OCI-LY7 (cell line): ENCODE data around the gene TAF6. TPM values are rescaled to one million over a fixed set of nuclear protein-coding genes. Genes with fewer than 3 reads are reported as not detected.

Source experiments
- BruUV-seq: library from RNA; stranded (reverse); fragments of 400-500 nt; replicated peaks from 2 replicates; lab custom pipeline; 2021; lab: Mats Ljungman, UMichigan
- CTCF ChIA-PET: fragments of 300-600 bp; sonication (Branson Sonifier 250); formaldehyde crosslinking; loops from one replicate; lab custom pipeline; 2022; ENCODE audit warnings: antibody characterized with exemption; ENCODE audit not compliant: unreplicated experiment; lab: Charles Lee
- POLR2A ChIA-PET: fragments of 300-600 bp; sonication (Branson Sonifier 250); formaldehyde crosslinking; loops from one replicate; lab custom pipeline; 2022; ENCODE audit warnings: antibody characterized with exemption; lab: Charles Lee
- DNase-seq: peaks from one replicate; pipeline ENCODE4 v3.0.0-alpha.2; 2015; ENCODE audit warnings: low spot score
- H2AFZ ChIP-seq: fragments of 200-600 bp; sonication (generic), shearing (Covaris generic); 2 replicates; pipeline ENCODE4 v1.6.1; 2014; ENCODE audit warnings: mild to moderate bottlenecking, antibody characterized with exemption, low read length, moderate library complexity
- H3K27ac ChIP-seq: fragments of 200-600 bp; sonication (generic); 2 replicates; pipeline ENCODE4 v1.5.1; 2014; ENCODE audit warnings: mixed run types, low read depth, mild to moderate bottlenecking, moderate library complexity, low read length, inconsistent platforms; ENCODE audit not compliant: poor library complexity, severe bottlenecking
- H3K36me3 ChIP-seq: fragments of 200-600 bp; sonication (generic); 2 replicates; pipeline ENCODE4 v1.6.1; 2014; ENCODE audit warnings: mild to moderate bottlenecking, antibody characterized with exemption, low read length, moderate library complexity, mixed read lengths; ENCODE audit not compliant: insufficient read depth
- H3K4me1 ChIP-seq: fragments of 200-600 bp; sonication (generic); 2 replicates; pipeline ENCODE4 v1.5.1; 2014; ENCODE audit warnings: mild to moderate bottlenecking, low read length; ENCODE audit not compliant: insufficient read depth, poor library complexity, severe bottlenecking
- H3K4me2 ChIP-seq: fragments of 200-600 bp; sonication (generic); 2 replicates; pipeline ENCODE4 v1.6.1; 2014; ENCODE audit warnings: mild to moderate bottlenecking, low read length
- H3K4me3 ChIP-seq: fragments of 200-600 bp; sonication (generic); 2 replicates; pipeline ENCODE4 v1.5.1; 2014; ENCODE audit warnings: mild to moderate bottlenecking, low read depth, low read length; ENCODE audit not compliant: poor library complexity, severe bottlenecking
- H3K79me2 ChIP-seq: fragments of 200-600 bp; sonication (generic); 2 replicates; pipeline ENCODE4 v1.6.1; 2016; ENCODE audit warnings: low read depth, mild to moderate bottlenecking, low read length, moderate library complexity, mixed read lengths; ENCODE audit not compliant: insufficient read depth
- H3K9me2 ChIP-seq: fragments of 200-600 bp; sonication (generic); 2 replicates; pipeline ENCODE4 v1.6.1; 2016; ENCODE audit warnings: mild to moderate bottlenecking, low read length, mixed read lengths; ENCODE audit not compliant: insufficient read depth
- H3K9me3 ChIP-seq: fragments of 200-600 bp; sonication (generic); 2 replicates; pipeline ENCODE4 v1.6.1; 2014; ENCODE audit warnings: mild to moderate bottlenecking, mixed run types, low read length, mixed read lengths
- H4K20me1 ChIP-seq: fragments of 200-600 bp; sonication (generic); 2 replicates; pipeline ENCODE4 v1.6.1; 2014; ENCODE audit warnings: mild to moderate bottlenecking, antibody characterized with exemption, low read length, moderate library complexity, mixed read lengths; ENCODE audit not compliant: insufficient read depth
- CTCF ChIP-seq: fragments of 200-600 bp; sonication (generic); conservative IDR thresholded peaks from 2 replicates; pipeline ENCODE4 v1.5.1; 2014; ENCODE audit warnings: mild to moderate bottlenecking, antibody characterized with exemption, low read length, moderate library complexity, mixed read lengths
- EZH2phosphoT487 ChIP-seq: fragments of 200-600 bp; sonication (generic); IDR thresholded peaks from 2 replicates; pipeline ENCODE4 v1.6.1; 2018; ENCODE audit warnings: low read depth, borderline replicate concordance, mild to moderate bottlenecking, mixed run types, antibody characterized with exemption, low read length, moderate library complexity, mixed read lengths
- intact Hi-C: fragments of 100-400 bp; cut with micrococcal nuclease; formaldehyde crosslinking; loops from one replicate; pipeline ENCODE4 v1.10.0; 2022; ENCODE audit not compliant: unreplicated experiment
- total RNA-seq, 2 experiments: library from RNA; depleted of rRNA in 1 of 2; stranded (reverse); fragments of >200 nt in 1 of 2; shearing (Covaris generic) in 1 of 2; gene quantifications; 2 replicates each; pipeline ENCODE4 v1.2.3, GENCODE V29; 2014 to 2022

TAF6 gene
- total RNA-seq, 2 experiments from 2014 or later = 28.0 to 71.0 TPM

GRCh38 chr7:100115026-100115425 lies 4.1 kb downstream of the TAF6 start:
- Histone ChIP-seq H3K27ac (no peak overlapping the region), H3K4me2 (no peak overlapping the region), H4K20me1 (no peaks in the 10 kb centered on the region), H3K36me3 (peaks cover 46% of the 10 kb centered on the region), H2AFZ (no peak overlapping the region), H3K4me1 (peaks cover 5% of the 10 kb centered on the region), H3K4me3 (no peak overlapping the region), H3K9me2 (no peaks in the 10 kb centered on the region), H3K79me2 (peaks cover 9% of the 10 kb centered on the region; the same call in 1 of the 2 replicates), H3K9me3 (no peaks in the 10 kb centered on the region)
- no peak for DNase-seq
- intact Hi-C loops = no loop called here
- CTCF ChIA-PET = no interaction called here
- POLR2A ChIA-PET = interaction anchor here (1.6 kb wide), 1 partner anchor 11 kb away, joined by 4 read pairs; the partner anchor contains the start of gene MBLAC1
- BruUV-seq = no TSS peak
- no peak for TF ChIP-seq CTCF

GRCh38 chr7:100111914-100112313 lies 7.2 kb downstream of the TAF6 start:
- H2AFZ ChIP-seq = no peak overlapping the region
- H3K4me1 ChIP-seq = no peaks in the 10 kb centered on the region
- no peaks in the 10 kb centered on the region for H3K9me3 ChIP-seq
- no peaks in the 10 kb centered on the region for H3K79me2 ChIP-seq
- no peak overlapping the region for H3K4me2 ChIP-seq
- H3K36me3 ChIP-seq = peaks cover 72% of the 10 kb centered on the region
- no peak for TF ChIP-seq CTCF
- TF ChIP-seq EZH2phosphoT487 = no peak
- no TSS peak for BruUV-seq
- no peaks in the 10 kb centered on the region for H4K20me1 ChIP-seq
- CTCF ChIA-PET = interaction anchor here (0.5 kb wide), 1 partner anchor 102 kb away, joined by 4 read pairs; no protein-coding TSS in a partner anchor
- intact Hi-C loops = no loop called here
- DNase-seq = no peak
- no peak overlapping the region for H3K4me3 ChIP-seq
- H3K9me2 ChIP-seq = no peaks in the 10 kb centered on the region
- no peak overlapping the region for H3K27ac ChIP-seq
- POLR2A ChIA-PET = interaction anchor here (1.3 kb wide), 1 partner anchor 10 kb away, joined by 5 read pairs; no protein-coding TSS in a partner anchor

- H3K9me2 ChIP-seq = no peaks in the 10 kb centered on the region
- DNase-seq = no peak
- H3K36me3 ChIP-seq = peaks cover 76% of the 10 kb centered on the region
- CTCF ChIA-PET = no interaction called here
- no peak overlapping the region for H2AFZ ChIP-seq
- H3K27ac ChIP-seq = no peak overlapping the region
- POLR2A ChIA-PET = interaction anchor here (1.3 kb wide), 1 partner anchor 9 kb away, joined by 5 read pairs; no protein-coding TSS in a partner anchor
- no peaks in the 10 kb centered on the region for H3K9me3 ChIP-seq
- no TSS peak for BruUV-seq
- intact Hi-C loops = no loop called here
- no peak overlapping the region for H3K4me2 ChIP-seq
- no peaks in the 10 kb centered on the region for H4K20me1 ChIP-seq
- H3K4me1 ChIP-seq = no peaks in the 10 kb centered on the region
- H3K4me3 ChIP-seq = no peak overlapping the region
- TF ChIP-seq CTCF (no peak), EZH2phosphoT487 (no peak)
- H3K79me2 ChIP-seq = no peaks in the 10 kb centered on the region
Observed at GRCh38 chr7:100111156-100111555, 8.0 kb downstream of the TAF6 start.
